Stimulated activated CD8-positive, alpha-beta memory T cell treated with anti-CD3 and anti-CD28 coated beads, Interleukin-15, amount 100 ng/mL, for 48 hours (primary cell): ENCODE data around the gene HIPK4.

ENCODE experiments used
- DNase-seq, 2 donors: peaks; one replicate each; pipeline ENCODE4 v3.0.0-alpha.2; 2020; ENCODE audit warnings: low read depth in 2 of 2

The HIPK4 gene

GRCh38 chr19:40367577-40368434 lies 22.2 kb downstream of the HIPK4 start:
- no peak for DNase-seq

- no peak for DNase-seq
Measured at GRCh38 chr19:40366697-40367561, 23.1 kb downstream of the HIPK4 start.

GRCh38 chr19:40365613-40366401 lies 24.2 kb downstream of the HIPK4 start:
- peak; percentile 38 to 52 for DNase-seq

GRCh38 chr19:40365010-40365409 lies 25.0 kb downstream of the HIPK4 start:
- no peak for DNase-seq

- no peak for DNase-seq
Measured at GRCh38 chr19:40363069-40363468, 26.9 kb downstream of the HIPK4 start.

GRCh38 chr19:40362160-40362559 lies 27.8 kb downstream of the HIPK4 start:
- DNase-seq, result no peak

- no peak for DNase-seq
Measured at GRCh38 chr19:40360708-40361241, 29.2 kb downstream of the HIPK4 start.

- DNase-seq, result no peak
Measured at GRCh38 chr19:40360020-40360707, 29.8 kb downstream of the HIPK4 start.

GRCh38 chr19:40358773-40359172 lies 31.2 kb downstream of the HIPK4 start:
- no peak for DNase-seq

GRCh38 chr19:40357640-40358039 lies 32.3 kb downstream of the HIPK4 start:
- DNase-seq, result no peak

- DNase-seq, result no peak
Measured at GRCh38 chr19:40356681-40357595, 33.0 kb downstream of the HIPK4 start.

GRCh38 chr19:40355975-40356680 lies 33.9 kb downstream of the HIPK4 start:
- no peak for DNase-seq

GRCh38 chr19:40348961-40349507 lies 40.9 kb downstream of the HIPK4 start:
- no peak for DNase-seq

- DNase-seq, result peak; percentile 100
Measured at GRCh38 chr19:40348125-40348913, 41.7 kb downstream of the HIPK4 start, which contains the start of the genes C19orf47 and PLD3. Gene C19orf47 (minus strand): TSS chr19:40348397. CDS start chr19:40341857, 6,540 bp downstream. Gene PLD3 (plus strand): TSS chr19:40348695. CDS start chr19:40366484, 17,789 bp downstream.

- no peak for DNase-seq
Measured at GRCh38 chr19:40344422-40344821, 45.6 kb downstream of the HIPK4 start.

GRCh38 chr19:40342644-40343311 lies 47.2 kb downstream of the HIPK4 start:
- no peak for DNase-seq
